SK-N-DZ (cell line): ENCODE measurements around the gene TOM1L2.

Experiments used
- DNase-seq: peaks from one replicate; pipeline ENCODE4 v3.0.0-alpha.2; 2015; ENCODE audit warnings: low spot score

Gene TOM1L2

DNA sequence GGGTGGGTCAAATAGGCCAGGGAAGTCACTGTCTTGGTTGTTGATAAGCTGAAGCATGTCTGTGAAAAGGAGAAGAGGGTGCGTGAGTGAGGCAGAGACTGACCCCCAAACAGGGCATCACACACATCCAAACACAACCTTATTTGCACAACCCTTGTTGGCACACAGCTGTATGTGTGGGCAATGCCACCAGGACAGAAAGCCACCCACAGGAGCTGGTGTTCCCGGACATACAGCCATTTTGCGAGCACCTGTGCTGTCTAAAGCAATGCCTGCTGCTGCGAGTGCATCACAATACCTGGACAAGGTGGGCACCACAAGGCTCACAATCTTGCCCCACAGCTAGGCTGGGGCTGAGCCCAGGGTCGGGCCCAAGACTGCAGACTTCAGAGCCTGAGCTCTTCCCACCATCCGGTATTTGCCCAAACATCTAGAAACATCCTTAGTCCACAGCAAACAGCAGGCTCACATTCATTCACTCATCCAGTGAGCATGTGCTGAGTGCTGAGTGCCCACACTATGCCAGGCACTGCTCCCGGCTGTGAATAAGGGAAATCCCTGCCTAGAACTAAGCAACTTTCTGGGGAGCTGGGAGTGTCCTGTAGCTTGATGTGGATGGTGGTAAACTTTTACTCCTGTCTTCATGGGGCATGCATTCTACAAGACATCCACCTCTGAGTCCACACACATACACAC, 151.6 kb downstream of the TOM1L2 start:
- no peak for DNase-seq

DNA sequence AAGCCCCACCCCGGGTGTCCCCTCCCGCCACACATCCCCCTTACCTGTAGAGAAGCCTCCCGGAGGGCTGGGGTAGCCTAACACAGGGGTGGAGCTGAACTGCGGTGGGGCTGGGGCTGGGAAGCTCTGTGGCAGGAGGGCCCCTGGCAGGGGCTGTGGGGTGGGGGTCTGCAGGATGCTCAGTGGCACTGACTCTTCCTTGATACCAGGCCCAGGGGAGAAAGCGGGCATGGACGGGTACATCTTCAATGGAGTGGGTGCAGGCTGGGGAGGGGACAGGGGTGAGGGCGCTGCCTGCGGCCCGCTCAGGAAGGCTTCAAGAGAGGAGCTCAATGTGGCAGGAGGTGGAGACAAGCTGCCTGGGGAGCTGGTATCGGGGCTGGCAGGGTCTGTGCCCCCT, 152.2 kb downstream of the TOM1L2 start:
- no peak for DNase-seq

DNA sequence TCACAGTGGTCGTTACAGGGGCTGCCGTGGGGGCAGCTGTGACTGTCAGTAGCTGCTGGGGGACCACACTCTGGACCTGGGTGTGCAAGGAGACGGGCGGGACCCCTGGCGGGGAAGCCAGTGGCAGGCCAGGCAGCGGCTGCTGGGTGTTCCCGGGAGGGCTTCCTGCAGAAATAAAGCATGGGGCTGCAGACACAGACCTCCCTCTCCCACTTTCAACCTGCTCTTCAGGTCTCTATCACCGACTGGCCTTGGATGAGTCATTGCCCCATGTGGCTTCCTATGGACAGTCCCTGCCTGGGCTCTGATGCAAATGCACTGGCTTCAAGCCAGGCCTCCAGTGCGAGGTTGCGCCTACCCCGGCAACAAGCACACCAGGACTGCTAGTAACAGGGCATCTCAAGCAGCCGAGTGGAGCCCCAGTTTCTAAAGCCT, 152.6 kb downstream of the TOM1L2 start:
- DNase-seq = no peak

DNA sequence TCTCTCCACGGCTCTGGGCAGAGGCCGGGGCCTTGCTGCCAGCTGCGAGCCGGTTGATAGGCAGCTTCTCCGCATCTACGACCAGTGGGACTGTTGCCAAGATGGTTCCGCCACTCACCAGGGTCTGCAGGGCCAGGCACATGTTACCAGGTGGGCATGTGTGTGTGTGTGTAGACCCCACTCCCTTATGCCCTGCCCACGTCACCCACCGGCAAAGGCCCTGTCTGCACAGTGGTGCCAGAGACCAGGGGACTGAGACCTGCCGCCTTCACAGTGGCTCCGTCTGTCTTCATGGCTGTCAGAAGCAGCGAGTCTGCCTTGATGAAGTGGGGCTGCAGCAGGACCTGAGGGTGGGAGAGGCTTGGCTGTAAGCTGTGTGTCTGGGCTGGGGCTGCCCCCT, 153.1 kb downstream of the TOM1L2 start:
- no peak for DNase-seq

DNA sequence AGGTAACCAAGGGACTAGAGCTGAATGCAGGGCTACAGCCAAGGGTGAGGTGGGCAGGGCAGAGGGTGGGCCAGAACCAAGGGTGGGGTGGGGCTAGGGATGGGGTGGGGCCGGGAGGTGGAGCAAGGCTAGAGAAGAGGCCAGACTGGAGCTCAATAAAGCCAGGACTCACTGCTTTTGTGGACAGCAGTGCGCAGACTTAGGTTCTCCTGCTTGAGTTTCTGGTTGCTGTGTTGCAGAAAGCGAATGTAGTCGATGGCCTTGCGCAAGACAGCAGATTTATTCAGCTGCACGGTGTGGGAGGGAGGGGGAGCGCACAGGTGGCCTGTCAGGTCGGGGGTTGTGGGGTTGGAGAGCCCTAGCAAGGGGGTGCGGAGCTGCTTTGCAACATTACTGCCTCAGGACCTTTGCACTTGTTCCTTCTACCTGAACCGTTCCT, 154.1 kb downstream of the TOM1L2 start:
- no peak for DNase-seq

DNA sequence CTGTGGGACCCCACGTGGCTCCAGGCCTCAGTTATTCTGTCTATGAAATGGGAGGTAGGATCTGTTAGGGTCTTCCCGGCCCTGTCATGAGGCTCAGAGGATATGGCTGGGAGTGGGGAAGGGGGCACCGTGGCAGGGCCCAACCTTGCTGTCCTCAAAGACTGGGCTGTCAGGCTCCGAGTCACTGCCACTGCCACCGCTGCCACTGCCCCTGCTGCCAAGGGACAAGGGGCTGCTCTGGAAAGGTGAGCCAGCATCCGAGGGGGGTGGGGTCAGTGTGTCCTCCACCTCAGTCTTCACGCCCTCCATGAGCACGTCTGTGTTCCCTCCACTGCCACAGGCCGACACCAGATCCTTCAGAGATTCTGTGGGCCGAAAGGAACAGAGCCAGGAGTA, 154.7 kb downstream of the TOM1L2 start:
- no peak for DNase-seq

DNA sequence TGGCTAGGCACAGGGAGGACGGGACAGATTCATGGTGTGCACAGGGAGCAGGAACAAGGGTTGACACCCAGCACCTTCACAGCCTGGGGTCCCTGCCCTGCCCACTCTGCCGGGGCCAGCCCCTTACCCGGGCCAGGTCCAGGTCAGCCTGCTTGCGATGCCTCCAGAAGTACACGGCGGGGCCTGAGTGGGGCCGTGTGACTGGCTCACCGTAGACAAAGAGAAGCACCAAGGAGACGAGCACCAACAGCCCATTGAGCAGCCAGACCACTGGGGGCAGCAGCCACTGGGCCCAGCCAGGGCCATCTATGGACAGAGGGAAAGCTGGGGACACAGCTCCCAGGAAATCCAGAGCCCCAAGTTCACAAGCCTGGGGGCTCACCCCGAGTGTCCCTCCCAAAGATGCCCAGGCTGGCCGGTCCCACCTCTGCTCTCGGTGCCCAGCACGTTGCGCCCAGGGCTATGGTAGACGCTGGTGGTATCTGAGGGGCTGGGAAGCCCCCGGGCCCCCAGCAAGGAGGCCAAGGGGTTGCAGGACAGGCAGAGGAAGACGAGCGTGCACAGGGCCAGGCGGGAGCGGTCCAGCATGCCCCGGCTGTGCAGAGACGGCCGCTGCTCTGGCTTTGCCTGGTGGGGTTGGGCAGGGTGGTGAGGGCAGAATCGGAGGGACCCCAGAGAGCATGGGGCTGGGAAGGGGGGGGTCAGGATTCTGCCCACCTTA, 155.2 kb downstream of the TOM1L2 start:
- no peak for DNase-seq

DNA sequence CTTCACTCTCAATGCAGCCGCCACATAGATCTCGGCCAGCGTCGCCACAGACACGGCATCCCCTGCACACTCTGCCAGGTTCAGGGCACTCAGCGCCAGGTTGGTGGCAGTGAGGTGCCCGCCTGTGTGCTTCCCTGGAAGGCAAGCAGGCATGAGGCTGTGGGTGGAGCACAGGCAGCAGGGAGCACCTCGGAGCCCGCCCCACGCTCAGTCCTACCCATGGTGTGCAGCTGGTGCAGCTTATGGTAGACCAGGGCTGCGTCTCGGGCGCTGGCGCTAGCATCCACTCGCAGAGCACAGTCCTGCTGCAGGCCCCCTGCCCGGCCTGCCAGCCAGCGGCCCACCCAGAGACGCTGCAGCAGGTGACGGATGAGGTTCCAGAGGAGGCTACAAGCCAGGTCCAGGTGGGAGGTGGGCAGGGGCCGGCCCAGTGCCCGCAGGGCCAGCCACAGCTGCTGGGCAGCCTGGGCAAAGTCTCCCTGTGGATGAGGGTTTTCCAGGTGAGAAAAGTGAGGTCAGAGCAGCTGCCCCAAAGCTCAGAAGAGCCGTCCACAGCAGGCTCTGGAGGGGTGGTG, 155.9 kb downstream of the TOM1L2 start:
- DNase-seq = no peak

DNA sequence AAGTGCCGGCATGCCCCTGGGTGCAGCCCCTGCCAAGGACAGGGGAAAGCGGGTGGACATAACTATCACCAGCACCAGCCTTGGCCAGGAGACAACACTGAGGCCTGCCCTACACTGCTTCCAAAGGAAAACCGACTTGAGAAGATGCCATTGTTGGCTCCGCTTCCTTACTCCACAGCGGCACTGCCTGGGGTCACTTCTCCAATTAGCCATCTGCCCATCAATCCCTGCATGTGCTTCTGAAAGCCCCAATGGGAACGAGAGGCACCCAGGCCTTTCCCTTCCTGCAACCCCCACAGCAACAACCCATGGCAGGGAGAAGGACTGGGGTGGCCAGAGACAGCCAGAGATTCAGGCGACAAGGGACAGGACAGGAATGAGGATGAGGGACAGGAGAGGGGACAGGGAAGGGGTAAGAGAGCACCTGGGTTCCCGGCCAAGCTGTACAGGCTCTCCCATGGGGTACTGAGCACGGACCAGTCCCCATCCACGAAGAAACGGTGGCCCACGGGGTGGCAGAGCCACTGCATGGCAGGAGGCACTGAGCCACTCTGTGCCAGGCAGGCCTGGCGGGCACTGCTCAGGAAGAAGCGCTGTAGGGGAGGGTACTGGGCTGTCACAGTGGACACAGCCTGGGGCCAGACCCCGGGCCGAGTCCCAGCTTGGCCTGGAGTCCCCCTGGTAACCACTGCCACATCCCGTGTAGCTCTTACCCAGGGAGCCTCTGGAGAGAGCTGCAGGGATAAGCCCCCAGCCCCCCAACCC, 156.6 kb downstream of the TOM1L2 start:
- DNase-seq = no peak

DNA sequence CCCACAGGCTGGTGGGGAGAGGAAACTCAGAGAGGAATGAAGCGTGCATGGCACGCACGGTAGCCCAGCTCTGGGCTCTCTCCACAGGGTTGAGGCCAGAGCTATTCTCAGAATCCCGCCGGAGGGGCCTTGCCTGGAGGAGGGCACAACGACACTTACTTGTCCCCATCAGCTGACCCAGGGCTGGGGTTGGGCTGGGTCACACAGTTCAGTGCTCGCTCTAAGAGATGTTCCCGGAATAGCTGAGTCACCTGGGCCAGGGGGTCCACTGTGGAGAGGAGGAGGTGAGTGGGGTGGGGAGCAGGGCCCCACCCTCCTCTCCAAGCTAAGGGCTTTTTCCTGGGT, 157.2 kb downstream of the TOM1L2 start:
- DNase-seq = no peak

DNA sequence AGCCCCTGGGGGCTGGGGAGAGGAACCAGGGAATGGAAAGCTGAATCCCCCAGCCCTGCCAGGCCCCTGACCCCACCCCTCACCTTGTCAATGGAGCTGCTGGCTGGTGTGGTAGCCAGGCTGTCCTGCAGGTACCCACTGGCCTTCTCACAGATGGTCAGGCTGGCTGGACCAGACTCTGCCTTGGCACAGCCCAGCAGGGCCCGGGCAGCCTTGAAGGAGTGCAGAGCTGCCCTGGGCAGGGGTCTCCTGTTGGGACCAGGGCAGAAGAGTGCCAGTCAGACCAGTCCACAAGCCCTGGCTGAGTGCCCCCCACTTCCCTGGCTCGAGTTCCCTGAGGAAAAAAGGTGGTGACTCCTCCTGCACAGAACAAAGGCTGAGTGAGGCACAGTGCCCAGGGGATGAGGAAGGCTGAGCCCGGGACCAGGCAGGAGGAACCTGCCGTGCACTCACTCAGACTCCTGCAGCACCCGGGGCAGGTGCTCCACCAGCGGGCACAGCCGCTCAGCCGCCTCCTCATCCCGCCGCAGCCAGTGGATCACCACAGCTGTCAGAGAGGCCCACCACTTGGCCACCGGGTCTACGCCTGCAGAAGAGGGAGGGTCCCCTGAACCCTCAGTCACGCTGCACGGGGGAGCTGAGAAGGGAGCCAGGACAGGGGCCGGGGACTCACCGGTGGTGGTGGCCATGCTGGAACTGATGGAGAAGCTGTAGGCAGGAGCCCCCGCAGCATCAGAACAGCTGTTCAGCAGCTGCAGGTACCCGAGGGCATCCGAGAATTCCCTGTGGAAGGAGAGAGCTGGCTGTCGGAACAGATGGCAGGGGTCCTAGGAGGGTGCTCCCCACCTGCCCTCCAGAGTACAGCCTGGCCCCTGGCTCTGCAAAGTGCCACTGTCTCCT, 157.8 kb downstream of the TOM1L2 start:
- no peak for DNase-seq

DNA sequence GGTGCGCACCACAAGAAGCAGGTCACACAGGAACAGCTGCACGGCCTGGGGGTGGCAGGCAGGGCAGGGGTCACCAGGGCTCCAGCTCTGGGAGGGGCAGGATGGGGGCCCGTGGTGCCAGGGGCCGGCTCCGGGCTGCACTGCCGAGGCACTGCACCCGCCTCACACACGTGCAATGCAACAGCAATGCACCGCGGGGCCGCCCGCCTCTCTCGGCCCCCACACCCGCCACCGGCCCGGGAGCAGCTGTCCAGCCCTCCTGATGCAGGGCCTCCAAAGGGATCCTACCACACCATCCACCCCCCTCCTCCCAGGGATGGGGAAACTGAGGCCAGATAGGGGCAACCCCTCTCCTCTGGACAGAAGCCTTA, 158.5 kb downstream of the TOM1L2 start:
- no peak for DNase-seq

DNA sequence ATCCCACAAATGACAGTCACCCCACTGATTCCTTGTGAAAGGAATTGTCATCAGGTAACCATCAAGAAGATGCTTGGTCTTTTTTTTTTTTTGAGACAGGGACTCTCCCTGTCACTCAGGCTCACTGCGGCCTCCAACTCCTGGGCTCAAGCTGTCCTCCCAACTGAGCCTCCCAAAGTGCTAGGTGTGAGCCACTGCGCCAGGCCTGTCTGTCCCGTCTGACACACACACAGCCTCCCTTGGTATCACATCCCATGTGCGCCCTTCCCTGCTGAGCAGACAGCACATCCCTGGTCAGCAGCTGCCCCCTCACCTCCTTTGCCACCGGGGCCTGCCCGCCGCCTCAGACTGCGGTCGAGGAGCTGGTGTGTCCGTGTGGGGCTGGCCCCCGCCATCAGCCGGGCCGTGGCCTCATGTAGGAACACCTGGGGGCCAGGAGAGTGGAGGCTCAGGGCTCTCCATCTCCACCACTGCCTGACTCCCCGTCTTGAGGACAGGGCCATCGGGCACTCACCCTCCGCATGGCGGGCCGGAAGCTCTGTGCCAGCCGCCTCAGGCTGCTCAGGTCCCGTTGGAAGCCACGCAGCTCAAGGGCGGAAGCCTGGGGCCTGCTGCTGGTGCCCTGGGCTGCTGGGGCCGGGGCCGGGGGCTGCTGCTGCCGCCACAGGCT, 159.0 kb downstream of the TOM1L2 start:
- no peak for DNase-seq

DNA sequence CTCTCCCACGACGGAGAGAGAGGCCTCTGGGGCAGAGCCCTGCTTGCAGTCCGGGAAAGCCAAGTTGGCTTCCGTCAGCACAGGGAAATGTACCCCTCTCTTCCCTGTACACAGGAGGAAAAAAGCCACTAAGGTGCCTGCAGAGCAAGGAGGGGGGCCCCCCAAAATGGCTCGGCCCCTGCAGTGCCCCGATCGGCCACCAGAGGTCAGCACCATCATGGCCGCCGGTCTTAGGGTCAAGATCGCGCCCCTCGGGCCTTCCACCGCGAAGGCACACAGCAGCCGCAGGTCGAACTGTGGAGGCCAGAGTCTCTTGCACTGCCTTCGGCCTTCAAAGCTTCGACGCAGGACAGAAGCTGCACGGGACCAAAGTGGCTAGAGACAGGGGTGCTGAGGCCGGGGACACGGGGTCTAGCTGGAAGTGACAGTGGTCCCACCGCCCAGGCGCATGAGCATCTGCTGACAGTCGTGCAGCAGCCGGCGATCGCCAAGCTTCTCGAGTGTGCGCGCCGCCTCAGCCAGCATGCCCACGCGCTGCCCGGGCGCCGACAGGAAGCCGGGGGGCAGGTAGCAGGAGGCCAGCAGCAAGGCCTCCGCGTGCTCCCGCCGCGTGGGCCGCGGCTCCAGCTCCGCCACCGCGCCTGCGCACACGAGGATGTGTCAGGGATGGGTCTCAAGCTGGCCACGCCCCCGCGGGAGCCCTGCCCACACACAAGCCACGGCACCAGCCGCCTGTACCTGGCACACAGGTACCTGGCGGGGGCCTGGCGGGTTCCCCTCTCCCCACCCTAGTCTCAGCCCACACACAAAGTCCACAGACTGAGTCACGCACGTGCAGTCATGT, 159.8 kb downstream of the TOM1L2 start:
- DNase-seq = peak; percentile 84

DNA sequence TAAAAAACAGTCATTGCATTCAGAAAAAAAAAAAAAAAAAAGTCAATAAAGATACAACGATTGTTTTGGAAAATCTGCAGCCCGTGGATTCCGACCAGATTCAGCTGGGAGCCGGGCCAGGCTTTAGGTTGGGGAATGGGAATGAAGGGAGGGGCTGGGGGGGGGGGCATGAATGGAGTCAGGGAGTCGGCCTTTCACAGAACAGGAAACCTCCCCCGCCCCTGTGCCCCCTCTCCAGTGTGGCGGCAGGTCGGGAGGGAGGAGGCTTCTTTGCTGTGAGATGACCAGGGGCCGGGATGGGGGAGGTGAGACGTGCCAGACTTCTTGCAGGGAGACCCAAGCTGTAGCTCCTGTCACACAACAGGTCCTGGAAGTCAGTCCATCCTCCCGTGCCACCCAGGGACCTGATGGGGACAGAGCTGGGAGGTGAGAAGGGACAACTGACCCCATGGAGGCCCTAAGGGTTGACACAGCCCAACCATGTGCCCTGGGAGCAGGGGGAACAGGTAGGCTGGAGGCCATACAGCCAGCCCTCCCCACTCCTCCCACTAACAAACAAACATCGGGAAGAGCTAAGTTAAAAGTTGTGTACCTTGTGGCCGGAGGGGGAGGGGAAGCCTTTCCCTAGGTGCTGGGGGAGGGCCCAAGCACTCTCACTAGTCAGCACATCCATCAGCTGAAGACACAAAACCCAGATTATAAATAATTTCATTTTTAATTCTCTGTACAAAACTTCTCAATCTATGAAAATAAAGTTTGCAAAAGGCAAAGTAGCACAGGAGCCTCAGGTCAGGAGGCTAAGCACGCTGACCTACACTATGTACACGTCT, 160.6 kb downstream of the TOM1L2 start:
- peak; percentile 46 for DNase-seq

DNA sequence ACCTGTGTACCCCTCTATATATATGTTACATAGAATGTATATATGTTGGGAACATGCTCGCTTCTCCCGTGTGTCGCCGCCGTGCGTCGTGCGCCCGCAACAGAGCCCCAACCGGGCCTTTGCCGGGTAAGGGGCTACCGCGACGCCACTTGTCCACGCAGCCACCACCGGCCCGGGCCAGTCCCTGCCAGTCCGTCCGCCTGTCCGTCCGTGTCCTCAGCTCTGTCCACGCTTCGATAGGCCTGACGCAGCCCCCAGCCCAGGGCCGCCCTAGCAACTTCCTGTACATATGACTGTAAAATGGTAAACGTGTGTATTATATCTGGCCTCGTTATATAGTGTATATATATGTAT, 161.3 kb downstream of the TOM1L2 start:
- no peak for DNase-seq

DNA sequence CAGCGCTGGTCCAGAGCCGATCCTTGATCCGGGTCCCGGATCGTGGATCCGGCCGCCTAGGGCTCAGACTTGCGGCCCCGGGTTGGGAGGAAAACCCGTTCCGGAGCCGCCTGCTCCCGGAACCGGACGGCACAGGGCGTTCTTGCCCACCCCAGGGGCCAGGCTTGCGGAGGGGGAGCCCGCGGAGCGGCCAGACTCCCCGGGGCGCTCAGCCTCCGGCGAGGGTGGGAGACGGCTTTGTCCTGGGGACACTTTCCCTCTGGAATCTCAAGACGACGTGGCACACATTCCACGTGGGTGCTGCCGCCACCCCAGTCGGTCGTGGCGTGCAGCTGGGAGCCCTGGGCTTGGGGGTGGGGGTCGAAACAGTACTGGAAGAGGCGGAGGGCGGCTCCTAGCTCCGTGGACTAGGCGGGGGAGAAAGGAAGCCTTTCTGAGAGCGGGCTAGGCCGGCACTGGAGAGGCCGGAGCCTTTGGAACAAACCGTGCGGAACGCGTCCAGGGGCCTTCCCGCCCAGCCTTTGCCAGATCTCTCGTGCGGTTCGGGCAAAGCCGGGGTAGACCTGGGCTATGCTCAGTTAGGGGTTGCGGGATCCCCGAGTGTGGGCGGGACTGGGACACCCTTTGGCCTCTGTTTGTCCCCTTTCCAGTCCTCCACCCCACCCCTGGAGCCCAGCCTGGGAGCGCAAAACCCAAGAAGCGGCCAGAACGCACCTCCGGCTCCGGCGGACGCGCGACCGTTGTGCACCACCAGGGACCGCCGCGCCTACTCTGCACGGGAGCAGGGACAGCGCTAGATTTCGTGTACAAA, 161.9 kb downstream of the TOM1L2 start:
- no peak for DNase-seq

DNA sequence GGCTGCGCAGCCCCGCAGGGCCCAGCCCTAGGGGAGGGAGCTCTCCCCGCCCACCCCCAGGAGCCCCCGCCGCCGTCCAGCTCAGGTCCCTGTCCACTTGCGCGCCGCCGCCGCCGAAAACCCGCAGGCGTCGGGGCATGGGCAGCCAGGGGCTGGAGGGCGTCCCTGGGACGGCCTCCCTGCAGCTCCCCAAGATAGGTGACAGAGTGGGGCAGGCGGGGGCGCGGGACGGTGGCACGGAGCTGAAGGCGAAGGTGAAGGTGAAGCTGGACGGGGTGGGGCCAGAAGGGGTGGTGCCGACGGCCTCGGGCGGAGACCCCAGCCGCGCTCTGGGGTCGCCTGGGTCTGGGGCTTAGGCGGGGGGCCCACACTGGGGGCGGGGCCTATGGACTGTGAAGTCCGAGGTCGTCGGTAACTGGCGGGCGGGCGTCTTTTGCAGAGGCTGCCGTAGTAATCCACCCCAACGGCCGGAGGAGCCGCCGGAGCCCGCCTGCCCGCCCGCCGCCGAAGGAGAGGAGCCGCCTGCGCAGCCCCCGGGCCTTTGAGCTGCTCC, 162.6 kb downstream of the TOM1L2 start:
- DNase-seq = no peak
